B cell (primary cell): ENCODE data around the gene NOL12.

Source experiments
- EZH2 ChIP-seq: IDR thresholded peaks from 2 replicates; pipeline ENCODE4 v1.6.1; 2012; ENCODE audit warnings: borderline replicate concordance, low read depth, mild to moderate bottlenecking, moderate library complexity, low read length; ENCODE audit not compliant: insufficient read depth, poor library complexity, severe bottlenecking
- TF ChIP-seq, protein P1 (sequence below): fragments of 200-600 bp; IDR thresholded peaks from one replicate; pipeline ENCODE4 v1.8.0; 2022; ENCODE audit warnings: antibody characterized with exemption, mild to moderate bottlenecking

- TF ChIP-seq, protein P1, sequence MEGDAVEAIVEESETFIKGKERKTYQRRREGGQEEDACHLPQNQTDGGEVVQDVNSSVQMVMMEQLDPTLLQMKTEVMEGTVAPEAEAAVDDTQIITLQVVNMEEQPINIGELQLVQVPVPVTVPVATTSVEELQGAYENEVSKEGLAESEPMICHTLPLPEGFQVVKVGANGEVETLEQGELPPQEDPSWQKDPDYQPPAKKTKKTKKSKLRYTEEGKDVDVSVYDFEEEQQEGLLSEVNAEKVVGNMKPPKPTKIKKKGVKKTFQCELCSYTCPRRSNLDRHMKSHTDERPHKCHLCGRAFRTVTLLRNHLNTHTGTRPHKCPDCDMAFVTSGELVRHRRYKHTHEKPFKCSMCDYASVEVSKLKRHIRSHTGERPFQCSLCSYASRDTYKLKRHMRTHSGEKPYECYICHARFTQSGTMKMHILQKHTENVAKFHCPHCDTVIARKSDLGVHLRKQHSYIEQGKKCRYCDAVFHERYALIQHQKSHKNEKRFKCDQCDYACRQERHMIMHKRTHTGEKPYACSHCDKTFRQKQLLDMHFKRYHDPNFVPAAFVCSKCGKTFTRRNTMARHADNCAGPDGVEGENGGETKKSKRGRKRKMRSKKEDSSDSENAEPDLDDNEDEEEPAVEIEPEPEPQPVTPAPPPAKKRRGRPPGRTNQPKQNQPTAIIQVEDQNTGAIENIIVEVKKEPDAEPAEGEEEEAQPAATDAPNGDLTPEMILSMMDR, result no peak
- TF ChIP-seq EZH2, result no peak
Observed at GRCh38 chr22:37659897-37660708, 26.0 kb upstream of the NOL12 start.
